Epithelial cell of prostate (primary cell): ENCODE data around the gene MSTO1.
"Not testable (repeated sequence)": the region's sequence is repeated elsewhere in the genome, so short reads cannot be mapped to it uniquely, and the experiment has no call there.

Experiments
- DNase-seq: peaks from one replicate; pipeline ENCODE4 v3.0.0-alpha.2; 2011; ENCODE audit warnings: low read depth, low spot score
- H3K27ac ChIP-seq: fragments of 450-650 bp; 2 replicates; pipeline ENCODE4 v1.5.1; 2017; ENCODE audit warnings: mild to moderate bottlenecking

Gene MSTO1

GRCh38 chr1:155610257-155610647 lies 234 bp downstream of the MSTO1 start:
- not testable (repeated sequence) for H3K27ac ChIP-seq, DNase-seq

- not testable (repeated sequence) for DNase-seq, H3K27ac ChIP-seq
These were observed 3.2 kb downstream of the MSTO1 start for GRCh38 chr1:155613226-155613625.

GRCh38 chr1:155622191-155622590 lies 12.2 kb downstream of the MSTO1 start:
- no peak overlapping the region for H3K27ac ChIP-seq
- DNase-seq = no peak

DNA sequence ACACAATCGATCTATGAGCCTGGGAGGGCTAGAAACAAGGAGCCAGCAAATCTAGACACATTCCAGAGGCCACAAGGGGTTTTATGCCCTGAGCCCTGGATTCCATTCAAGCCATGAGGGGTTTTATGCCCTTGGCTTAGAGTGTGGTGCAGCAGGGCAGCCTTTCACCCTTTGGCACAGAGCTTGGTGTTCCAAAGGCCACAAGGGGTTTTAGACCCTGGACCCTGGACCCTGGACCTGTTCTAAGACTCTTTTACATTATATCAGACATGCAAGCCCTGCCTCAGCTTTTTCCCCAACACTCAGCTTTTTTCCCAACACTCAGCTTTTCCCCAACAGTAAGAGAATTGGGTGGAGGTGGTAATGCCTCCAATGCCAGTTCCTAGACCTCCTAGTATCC lies 13.3 kb downstream of the MSTO1 start:
- DNase-seq = no peak
- H3K27ac ChIP-seq = no peak overlapping the region

- H3K27ac ChIP-seq, DNase-seq: not testable (repeated sequence)
These were observed 16.4 kb downstream of the MSTO1 start for GRCh38 chr1:155626428-155626827.

GRCh38 chr1:155636397-155637153 lies 26.6 kb downstream of the MSTO1 start:
- DNase-seq = no peak
- H3K27ac ChIP-seq = peak overlapping the region; percentile 73

- no peak overlapping the region for H3K27ac ChIP-seq
- DNase-seq = no peak
These were observed 30.3 kb downstream of the MSTO1 start for GRCh38 chr1:155640367-155640766.

DNA sequence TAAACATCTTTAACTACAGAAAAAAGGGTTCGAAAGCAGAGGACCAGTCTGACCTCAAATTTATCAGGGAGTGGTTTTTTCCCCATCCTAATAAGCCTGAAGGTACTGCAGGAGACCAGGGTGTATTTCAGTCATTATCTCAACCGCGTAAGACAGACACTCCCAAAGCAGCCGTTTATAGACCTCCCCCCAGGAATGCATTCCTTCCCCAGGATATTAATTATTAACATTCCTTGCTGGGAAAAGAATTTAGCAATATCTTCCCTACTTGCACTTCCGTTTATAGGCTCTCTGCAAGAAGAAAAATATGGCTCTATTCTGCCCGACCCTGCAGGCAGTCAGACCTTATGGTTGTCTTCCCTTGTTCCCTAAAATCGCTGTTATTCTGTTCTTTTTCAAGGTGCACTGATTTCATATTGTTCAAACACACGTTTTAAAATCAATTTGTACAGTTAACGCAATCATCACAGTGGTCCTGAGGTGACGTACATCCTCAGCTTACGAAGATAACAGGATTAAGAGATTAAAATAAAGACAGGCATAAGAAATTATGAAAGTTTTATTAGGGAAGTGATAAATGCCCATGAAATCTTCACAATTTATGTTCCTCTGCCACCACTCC lies 32.7 kb downstream of the MSTO1 start:
- not testable (repeated sequence) for H3K27ac ChIP-seq, DNase-seq

- H3K27ac ChIP-seq = no peak overlapping the region
- DNase-seq = no peak
These were observed 33.2 kb downstream of the MSTO1 start for GRCh38 chr1:155643230-155643629.

DNA sequence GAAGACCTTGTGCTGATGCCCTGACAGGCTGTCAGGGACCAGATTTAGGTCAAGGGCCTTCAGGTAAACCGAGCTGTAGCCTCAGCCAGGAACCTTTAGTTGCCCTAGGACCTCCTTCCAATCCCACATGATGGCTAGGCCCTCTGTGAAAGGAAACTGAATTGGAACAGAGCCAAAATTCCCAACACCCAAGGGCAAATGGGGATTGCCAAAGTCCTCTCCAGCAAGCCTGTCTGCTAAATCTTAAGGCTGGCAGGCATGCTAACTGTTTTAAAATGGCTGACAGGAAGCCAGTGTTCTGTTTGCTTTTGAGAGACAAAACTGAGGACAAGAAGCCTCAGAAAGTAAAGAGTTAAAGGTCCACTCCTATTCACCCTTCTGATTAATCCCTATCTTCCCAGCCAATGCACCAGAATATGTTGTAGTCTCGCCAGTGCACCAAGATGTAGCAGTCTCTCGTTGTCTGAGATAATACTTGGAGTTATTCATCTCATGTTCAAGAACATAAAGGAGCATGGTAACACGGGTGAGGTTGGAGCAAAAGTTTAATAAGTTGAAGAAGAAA lies 35.1 kb downstream of the MSTO1 start:
- H3K27ac ChIP-seq = peak overlapping the region; percentile 83
- no peak for DNase-seq

DNA sequence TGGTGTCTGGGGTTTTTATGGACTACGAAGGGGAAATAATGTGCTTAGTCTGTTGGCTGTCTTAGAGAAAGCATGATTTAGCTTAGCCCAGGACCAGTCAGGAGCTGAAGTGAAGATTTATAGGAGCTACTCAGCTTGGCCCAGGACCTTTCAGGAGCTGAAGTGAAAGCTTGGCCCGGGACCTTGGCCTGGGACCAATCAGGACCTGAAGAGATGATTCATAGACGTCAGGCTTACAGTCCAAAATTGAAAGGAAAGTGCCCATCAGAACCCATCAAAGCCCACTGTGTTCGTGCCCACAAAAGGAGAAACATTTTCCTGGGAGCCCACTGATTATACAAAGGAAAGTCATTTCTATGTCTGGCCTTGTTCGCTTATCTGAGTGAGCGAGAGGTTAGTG lies 35.6 kb downstream of the MSTO1 start:
- DNase-seq = no peak
- peak overlapping the region; percentile 83 for H3K27ac ChIP-seq

GRCh38 chr1:155646307-155646706 lies 36.3 kb downstream of the MSTO1 start:
- DNase-seq = no peak
- peak overlapping the region; percentile 83 for H3K27ac ChIP-seq

DNA sequence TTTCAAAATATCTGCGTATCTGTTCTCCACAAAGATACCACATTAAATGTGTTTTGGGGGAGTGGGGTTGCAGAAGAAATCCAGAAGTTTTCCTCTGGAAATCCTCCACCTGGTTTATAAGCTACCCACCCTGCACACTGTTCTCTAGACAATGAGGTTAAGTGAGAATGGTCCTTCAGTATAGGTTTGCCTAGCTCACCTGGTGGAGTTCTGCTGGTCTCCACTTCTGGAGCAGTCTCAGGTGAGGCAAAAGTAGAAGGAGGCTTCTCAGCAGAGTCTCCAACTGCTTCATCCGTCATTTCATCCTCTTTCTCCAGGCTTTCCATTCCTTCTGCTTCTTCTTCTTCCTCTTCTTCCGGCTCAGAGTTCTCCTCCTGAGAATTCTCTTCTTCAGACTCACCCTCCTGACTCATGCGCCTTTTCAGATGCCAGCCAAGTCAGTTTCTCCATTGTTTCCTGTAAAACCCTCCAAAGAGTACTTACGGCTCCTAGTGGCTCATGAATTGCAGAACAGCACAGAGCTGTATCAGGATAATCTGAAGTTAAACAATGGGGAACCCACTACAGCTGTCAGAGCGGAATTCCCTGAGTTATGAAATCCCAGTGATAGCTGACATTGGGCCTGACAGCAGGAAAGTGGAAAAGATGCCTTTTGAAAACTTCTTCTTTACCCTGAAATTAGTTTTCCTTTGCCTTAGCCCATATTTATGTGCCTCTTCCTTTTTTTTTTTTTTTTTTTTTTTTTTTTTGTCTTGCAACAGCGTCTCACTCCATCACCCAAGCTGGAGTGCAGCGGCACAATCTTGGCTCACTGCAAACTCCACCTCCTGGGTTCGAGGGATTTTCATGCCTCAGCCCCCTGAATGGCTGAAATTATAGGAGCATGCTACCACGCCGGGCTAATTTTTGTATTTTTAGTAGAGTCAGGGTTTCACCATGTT lies 38.5 kb downstream of the MSTO1 start:
- peak; percentile 75 for DNase-seq
- peak overlapping the region; percentile 83 for H3K27ac ChIP-seq

GRCh38 chr1:155649676-155650075 lies 39.7 kb downstream of the MSTO1 start:
- DNase-seq = no peak
- no peak overlapping the region for H3K27ac ChIP-seq

DNA sequence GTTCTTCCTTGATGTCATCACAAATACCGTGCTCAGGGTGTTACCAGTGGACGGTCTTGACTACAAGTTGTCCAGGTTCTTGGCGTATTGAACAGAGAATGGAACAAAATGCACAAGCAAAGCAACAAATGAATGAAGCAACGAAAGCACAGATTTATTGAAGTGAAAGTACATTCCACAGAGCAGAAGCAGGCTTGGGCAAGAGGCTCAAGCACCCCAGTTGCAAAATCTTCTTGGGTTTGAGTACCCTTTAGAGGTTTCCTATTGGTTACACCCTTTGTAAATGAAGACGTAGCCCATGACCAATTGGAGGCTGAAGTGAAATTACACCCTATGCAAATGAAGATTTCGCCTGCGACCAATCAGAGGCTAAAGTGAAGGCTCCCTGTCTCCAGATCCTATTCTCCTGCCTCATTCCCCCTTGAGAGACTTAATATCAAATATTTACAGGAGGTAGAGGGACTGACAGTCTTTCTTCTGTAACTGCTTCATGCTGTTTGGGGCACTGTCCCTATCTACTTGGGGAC lies 40.3 kb downstream of the MSTO1 start:
- H3K27ac ChIP-seq = peak overlapping the region; percentile 84

GRCh38 chr1:155651861-155652661 lies 42.0 kb downstream of the MSTO1 start:
- no peak for DNase-seq

More for the DNA sequence above, 40.3 kb downstream of the MSTO1 start:
- DNase-seq = no peak

GRCh38 chr1:155652951-155653350 lies 42.9 kb downstream of the MSTO1 start:
- no peak for DNase-seq

More at GRCh38 chr1:155651861-155652661, 42.0 kb downstream of the MSTO1 start:
- H3K27ac ChIP-seq = peak overlapping the region; percentile 84

GRCh38 chr1:155657463-155657862 lies 47.4 kb downstream of the MSTO1 start:
- no peak for DNase-seq
- H3K27ac ChIP-seq = no peak overlapping the region

More at GRCh38 chr1:155652951-155653350, 42.9 kb downstream of the MSTO1 start:
- H3K27ac ChIP-seq = peak overlapping the region; percentile 84

DNA sequence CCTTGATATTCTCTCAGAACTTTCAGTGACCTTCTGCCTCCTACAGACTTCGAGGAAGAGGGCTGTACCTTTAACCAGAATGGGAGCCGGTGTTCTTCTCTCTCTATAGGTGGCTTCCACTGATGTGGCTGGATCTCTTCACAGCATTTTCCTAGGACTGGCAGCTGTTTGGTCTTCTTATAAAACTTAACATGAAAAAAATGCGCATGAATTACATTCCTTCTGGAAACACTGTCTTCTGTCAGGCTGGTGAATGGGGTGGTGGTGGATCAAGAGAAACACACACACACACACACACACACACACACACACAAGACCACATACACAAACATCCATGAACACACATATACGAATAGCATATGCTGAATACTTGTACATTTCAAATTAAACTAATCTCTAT lies 51.2 kb downstream of the MSTO1 start:
- not testable (repeated sequence) for DNase-seq, H3K27ac ChIP-seq
